OCI-LY3 (cell line): ENCODE results near the gene EMID1.

Experiments
- EZH2phosphoT487 ChIP-seq: fragments of 200-600 bp; shearing (Covaris generic); IDR thresholded peaks from 2 replicates; pipeline ENCODE4 v1.6.1; 2018; ENCODE audit warnings: antibody characterized with exemption, mixed run types, low read depth
- TF ChIP-seq, protein P1 (sequence below): fragments of 200-600, 300-600 bp; sonication (generic); IDR thresholded peaks from 2 replicates; pipeline ENCODE4 v1.5.1; 2014; ENCODE audit warnings: antibody characterized with exemption, low read length, low read depth

GRCh38 chr22:29216011-29216872 is 10.5 kb downstream of the EMID1 start:
- TF ChIP-seq, protein P1, sequence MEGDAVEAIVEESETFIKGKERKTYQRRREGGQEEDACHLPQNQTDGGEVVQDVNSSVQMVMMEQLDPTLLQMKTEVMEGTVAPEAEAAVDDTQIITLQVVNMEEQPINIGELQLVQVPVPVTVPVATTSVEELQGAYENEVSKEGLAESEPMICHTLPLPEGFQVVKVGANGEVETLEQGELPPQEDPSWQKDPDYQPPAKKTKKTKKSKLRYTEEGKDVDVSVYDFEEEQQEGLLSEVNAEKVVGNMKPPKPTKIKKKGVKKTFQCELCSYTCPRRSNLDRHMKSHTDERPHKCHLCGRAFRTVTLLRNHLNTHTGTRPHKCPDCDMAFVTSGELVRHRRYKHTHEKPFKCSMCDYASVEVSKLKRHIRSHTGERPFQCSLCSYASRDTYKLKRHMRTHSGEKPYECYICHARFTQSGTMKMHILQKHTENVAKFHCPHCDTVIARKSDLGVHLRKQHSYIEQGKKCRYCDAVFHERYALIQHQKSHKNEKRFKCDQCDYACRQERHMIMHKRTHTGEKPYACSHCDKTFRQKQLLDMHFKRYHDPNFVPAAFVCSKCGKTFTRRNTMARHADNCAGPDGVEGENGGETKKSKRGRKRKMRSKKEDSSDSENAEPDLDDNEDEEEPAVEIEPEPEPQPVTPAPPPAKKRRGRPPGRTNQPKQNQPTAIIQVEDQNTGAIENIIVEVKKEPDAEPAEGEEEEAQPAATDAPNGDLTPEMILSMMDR = no peak
- no peak for TF ChIP-seq EZH2phosphoT487
